Camera-type eye (tissue), 1 donor: ENCODE data around the gene CMTM8. TPM values are rescaled to one million over a fixed set of nuclear protein-coding genes. Genes with fewer than 3 reads are reported as not detected.

ENCODE experiments used
- total RNA-seq: library from RNA; depleted of rRNA; stranded (reverse); fragments of >200 nt; gene quantifications from one replicate; pipeline ENCODE4 v1.2.3, GENCODE V29; 2014

Gene CMTM8, protein sequence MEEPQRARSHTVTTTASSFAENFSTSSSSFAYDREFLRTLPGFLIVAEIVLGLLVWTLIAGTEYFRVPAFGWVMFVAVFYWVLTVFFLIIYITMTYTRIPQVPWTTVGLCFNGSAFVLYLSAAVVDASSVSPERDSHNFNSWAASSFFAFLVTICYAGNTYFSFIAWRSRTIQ
- total RNA-seq = 3.4 TPM

DNA sequence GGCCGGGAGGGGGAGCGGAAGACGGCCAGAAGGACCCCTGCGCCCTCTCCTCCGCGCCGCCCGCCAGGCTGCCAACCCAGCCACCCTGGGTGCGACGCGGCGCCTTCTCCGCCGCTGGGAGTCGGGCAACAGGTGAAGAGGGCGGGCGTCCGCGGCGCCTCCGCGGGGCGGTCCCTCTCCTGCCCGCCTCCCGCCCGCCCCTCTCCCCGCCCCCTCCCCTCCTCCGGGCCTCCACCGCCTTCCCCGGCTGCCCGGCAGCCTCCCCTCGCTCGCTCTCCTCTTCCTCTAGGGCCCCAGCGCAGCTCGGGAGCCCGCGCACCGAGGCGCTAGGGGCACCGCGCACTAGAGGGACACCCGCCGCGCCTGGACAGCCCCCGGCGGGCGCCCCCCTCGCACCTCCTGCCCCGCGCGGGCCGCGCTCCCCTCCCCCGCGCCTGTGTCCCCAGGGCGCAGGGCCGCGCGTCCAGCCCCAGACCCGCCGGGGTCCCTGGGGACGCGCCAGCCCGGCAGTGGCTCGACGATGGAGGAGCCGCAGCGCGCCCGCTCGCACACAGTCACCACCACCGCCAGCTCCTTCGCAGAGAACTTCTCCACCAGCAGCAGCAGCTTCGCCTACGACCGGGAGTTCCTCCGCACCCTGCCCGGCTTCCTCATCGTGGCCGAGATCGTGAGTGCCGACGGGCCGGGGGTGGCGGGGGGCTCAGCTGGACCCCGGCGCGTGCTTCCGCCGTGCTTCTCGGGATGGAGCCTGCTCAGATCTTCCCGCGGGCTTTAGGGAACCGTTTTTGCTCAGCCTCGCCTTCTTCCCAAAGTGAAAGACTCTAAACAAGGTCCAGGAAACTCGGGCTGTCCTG, at the start of gene CMTM8:
TSS of gene CMTM8 (plus strand) at position 228 of the 854 bp plus-strand sequence. CDS start at position 521, 293 bp downstream.

DNA sequence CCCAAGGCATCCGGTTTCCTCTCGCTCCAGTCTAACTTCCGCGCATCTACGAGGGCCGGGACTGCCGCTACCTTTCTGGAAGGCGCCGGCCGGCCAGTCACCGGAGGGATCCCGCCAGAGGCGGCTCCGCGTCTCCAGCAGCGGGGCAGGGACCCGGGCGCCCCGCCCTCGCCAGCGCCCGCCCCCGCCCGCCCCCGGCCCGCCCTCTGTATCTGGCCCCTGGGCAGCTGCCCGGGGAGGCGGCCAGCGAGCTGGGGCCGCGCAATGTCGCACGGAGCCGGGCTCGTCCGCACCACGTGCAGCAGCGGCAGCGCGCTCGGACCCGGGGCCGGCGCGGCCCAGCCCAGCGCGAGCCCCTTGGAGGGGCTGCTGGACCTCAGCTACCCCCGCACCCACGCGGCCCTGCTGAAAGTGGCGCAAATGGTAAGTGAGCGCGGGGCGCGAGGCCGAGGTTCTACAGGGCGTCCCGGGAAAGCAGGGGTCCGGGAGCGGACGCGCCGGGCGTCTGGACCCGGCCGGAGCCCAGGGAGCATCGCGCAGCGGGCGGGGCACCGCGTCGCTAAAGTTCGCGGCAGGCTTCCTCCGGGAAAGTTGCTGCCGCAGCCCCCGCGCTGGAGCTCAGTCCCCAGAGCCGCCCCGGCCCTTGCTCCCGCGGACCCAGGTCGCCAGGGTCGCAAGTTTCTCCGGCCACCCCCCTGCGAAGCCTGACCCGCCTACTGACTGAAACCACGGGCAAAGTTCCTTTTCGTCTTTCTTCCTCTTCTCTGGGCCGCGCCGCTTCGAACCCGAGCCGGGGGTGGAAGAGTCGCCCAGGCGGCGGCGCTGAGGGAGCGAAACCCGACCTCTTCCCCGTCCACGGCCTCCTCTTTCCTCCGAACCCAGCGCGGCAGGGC, 153.4 kb downstream of the CMTM8 start, which contains the start of gene CMTM7:
TSS of gene CMTM7 (plus strand) at position 211 of the 893 bp plus-strand sequence. CDS start at position 265, 54 bp downstream.

Other genes with a start within 250 kb of the CMTM8 start
- gene GPD1L, start 132.1 kb upstream of the CMTM8 start, total RNA-seq = 45.4 TPM
- gene CMTM7, start 153.2 kb downstream of the CMTM8 start, total RNA-seq = 6.9 TPM